Inflammatory macrophage (primary cell): ENCODE results near the gene PNPLA4.

ENCODE experiments used
- DNase-seq, 2 donors: peaks; one replicate each; pipeline ENCODE4 v3.0.0-alpha.2; 2020 to 2022

PNPLA4 gene

GRCh38 chrX:7852166-7852565, 75.0 kb downstream of the PNPLA4 start:
- DNase-seq: no peak
